KBM-7 (cell line): ENCODE results near the gene PIAS4.

Source experiments
- DNase-seq: peaks from one replicate; pipeline ENCODE4 v3.0.0-alpha.2; 2015
- in situ Hi-C: fragments of 300-500 bp; cut with MboI; formaldehyde crosslinking; loops from 2 replicates; pipeline ENCODE4 v1.14.3; 2020; ENCODE audit warnings: low sequenced_read_pairs, low pct_unique_long_range_greater_than_20kb, mixed read lengths

Gene PIAS4

GRCh38 chr19:4016903-4017638 lies 9.5 kb downstream of the PIAS4 start:
- in situ Hi-C loops: no loop called here

GRCh38 chr19:4018140-4018613 lies 10.6 kb downstream of the PIAS4 start:
- in situ Hi-C loops: no loop called here
- DNase-seq: no peak

More at GRCh38 chr19:4016903-4017638, 9.5 kb downstream of the PIAS4 start:
- no peak for DNase-seq

- DNase-seq: no peak
- in situ Hi-C loops: no loop called here
These were observed 11.4 kb downstream of the PIAS4 start for GRCh38 chr19:4018775-4019504.

- in situ Hi-C loops: no loop called here
- no peak for DNase-seq
These were observed 12.0 kb downstream of the PIAS4 start for GRCh38 chr19:4019578-4019977.

- no peak for DNase-seq
- in situ Hi-C loops: no loop called here
These were observed 16.3 kb downstream of the PIAS4 start for GRCh38 chr19:4023600-4024398.

- DNase-seq: no peak
- in situ Hi-C loops: no loop called here
These were observed 17.8 kb downstream of the PIAS4 start for GRCh38 chr19:4025317-4025716.

GRCh38 chr19:4027146-4027545 lies 19.6 kb downstream of the PIAS4 start:
- DNase-seq: no peak
- in situ Hi-C loops: no loop called here

GRCh38 chr19:4028334-4029246 lies 21.1 kb downstream of the PIAS4 start:
- in situ Hi-C loops: no loop called here
- DNase-seq: no peak

GRCh38 chr19:4029247-4029614 lies 21.7 kb downstream of the PIAS4 start:
- in situ Hi-C loops: no loop called here
- no peak for DNase-seq

- in situ Hi-C loops: no loop called here
- DNase-seq: no peak
These were observed 23.0 kb downstream of the PIAS4 start for GRCh38 chr19:4030552-4030951.

- DNase-seq: no peak
- in situ Hi-C loops: no loop called here
These were observed 23.4 kb downstream of the PIAS4 start for GRCh38 chr19:4030981-4031380.

- no peak for DNase-seq
- in situ Hi-C loops: no loop called here
These were observed 23.9 kb downstream of the PIAS4 start for GRCh38 chr19:4031420-4031819.

GRCh38 chr19:4032436-4032835 lies 24.9 kb downstream of the PIAS4 start:
- in situ Hi-C loops: no loop called here
- DNase-seq: no peak

GRCh38 chr19:4033028-4033956 lies 25.8 kb downstream of the PIAS4 start:
- in situ Hi-C loops: no loop called here
- DNase-seq: no peak

GRCh38 chr19:4034048-4035017 lies 26.8 kb downstream of the PIAS4 start:
- in situ Hi-C loops: no loop called here
- no peak for DNase-seq

GRCh38 chr19:4035018-4035566 lies 27.6 kb downstream of the PIAS4 start:
- DNase-seq: no peak
- in situ Hi-C loops: no loop called here

- in situ Hi-C loops: no loop called here
- no peak for DNase-seq
These were observed 28.0 kb downstream of the PIAS4 start for GRCh38 chr19:4035582-4035981.
